DMS79 (cell line): ENCODE measurements around the gene SUN5.
"Not testable (repeated sequence)": the region's sequence is repeated elsewhere in the genome, so short reads cannot be mapped to it uniquely, and the experiment has no call there.

Source experiments
- DNase-seq: peaks from one replicate; lab custom pipeline; 2025; lab: John Stamatoyannopoulos, UW

SUN5 gene

GRCh38 chr20:32977281-32978008 is 26.8 kb downstream of the SUN5 start:
- DNase-seq = no peak

DNA sequence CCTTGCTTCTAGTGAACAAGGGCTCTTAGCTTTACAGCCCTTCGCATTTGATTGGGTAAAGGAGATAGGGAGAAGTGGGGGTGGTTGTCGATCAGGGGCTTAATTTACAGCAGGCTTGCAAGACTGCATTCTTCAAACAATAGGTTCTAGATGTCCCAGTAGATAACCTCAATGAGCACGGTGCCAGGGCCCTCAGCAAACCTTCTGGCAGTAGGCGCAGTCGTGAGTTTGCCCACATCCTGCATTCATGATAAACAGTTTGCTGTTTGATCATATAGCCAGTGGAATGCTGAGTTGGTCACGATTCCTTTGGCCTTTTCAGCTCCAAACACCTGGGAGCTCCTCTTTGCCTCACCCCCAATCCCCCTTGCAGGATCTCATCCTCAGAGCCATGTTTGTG is 27.5 kb downstream of the SUN5 start:
- no peak for DNase-seq

DNA sequence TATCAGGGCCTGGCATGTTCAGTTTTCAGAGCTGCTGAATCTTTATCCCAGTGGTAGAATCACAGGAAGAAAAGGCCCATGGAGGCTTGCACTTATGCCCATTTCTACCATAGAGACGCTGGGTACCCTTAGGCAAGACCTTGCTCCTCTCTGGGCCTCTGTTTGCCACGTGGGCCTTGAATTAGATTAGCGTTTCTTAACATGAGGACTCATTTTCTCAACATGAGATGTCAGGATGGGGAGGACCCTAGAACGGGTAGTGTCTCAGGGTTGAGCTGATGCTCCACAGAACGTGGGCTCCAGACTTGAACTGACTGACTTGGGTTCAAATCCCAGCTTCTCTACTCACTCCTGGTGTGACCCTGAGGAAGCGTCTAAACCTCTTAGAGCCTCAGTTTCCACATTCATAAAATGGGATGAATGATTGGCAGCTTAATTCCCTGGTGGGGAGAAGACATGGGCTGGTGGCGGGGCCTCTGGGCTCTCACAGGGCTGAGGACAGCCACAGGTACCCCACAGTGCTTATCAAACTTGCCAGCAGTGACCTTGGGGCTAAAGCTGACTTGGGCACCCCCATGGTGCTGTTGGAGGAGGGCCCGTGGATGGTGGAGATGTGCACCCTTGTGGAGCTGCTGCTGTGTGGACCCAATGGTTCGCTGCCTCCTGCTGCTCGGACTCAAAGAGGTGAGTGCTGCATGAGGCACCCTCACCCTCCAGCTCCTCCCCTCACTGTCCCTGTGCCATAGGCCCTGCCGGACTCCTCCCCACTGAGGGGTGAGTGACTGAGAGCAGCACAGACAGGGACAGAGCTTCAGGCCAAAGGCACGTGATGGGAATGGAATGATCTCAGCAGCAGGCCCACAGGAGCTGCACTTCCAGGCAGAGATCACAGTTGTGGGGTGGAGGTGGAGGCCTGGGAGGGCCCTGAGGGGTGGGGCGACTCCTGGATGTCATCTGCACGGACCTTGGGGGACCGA is 28.2 kb downstream of the SUN5 start:
- DNase-seq = no peak

DNA sequence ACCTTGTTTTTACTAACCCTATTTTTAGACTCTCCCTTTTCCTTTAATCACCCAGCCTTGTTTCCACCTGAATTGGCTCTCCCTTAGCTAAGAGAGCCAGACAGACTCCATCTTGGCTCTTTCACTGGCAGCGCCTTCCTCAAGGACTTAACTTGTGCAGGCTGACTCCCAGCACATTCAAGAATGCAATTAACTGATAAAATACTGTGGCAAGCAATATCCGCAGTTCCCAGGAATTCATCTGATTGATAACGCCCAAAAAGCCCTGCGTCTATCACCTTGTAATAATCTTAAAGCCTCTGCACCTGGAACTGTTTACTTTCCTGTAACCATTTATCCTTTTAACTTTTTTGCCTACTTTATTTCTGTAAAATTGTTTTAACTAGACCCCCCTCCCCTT is 29.1 kb downstream of the SUN5 start:
- not testable (repeated sequence) for DNase-seq

- not testable (repeated sequence) for DNase-seq
These were observed 29.8 kb downstream of the SUN5 start for GRCh38 chr20:32974204-32975064.

DNA sequence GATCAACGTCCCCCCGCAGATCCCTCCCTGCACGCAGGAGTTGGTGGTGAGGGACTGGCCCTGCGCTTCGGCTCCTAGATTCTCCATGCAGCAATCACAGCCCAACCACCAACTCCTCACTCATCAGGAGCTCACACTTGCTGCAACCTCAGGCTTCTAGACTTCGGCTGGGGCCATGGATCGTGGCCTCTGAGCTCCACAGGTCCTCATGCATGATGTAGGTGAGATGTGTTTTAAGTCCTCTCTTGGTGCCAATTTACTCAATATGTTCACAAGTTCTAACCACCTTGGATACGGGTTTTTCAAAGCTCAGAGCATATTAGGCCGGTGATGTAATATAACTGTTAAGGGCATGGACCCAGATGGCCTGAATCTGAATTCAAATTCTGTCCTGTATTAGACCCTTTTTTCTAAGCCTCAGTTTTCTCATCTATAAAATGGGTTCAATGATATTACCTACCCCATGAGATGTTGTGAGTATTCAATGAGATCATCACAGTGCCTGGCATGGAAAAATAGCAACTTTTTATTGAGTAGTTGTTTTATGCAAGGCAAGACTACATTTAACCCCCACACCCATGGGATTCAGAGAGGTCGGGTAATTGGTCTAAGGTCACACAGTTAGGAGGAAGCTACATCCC is 31.0 kb downstream of the SUN5 start:
- no peak for DNase-seq

- no peak for DNase-seq
These were observed 31.8 kb downstream of the SUN5 start for GRCh38 chr20:32972181-32973076.

DNA sequence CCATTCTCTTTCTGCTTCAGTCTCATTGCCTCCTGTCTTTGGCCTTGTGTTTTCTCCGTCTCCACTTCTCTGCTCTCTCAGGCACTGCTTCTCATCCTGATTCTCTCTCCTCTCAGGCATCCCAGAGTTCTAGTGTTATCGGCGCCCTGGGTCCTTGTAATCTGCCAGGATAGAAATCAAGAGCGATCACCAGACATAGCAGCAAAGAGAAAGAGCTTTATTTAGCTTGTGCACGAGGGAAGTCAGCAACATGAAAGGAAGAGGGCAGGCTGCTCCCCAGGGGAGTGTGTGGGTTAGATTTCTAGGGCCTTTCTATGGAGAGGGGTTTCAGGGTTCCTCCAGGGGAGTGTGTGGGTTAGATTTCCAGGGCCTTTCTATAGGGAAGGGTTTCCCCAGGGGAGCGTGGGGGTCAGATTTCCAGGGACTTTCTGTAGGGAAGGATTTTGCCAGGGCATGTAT is 32.5 kb downstream of the SUN5 start:
- DNase-seq = no peak

GRCh38 chr20:32970973-32971300 is 33.3 kb downstream of the SUN5 start:
- no peak for DNase-seq

DNA sequence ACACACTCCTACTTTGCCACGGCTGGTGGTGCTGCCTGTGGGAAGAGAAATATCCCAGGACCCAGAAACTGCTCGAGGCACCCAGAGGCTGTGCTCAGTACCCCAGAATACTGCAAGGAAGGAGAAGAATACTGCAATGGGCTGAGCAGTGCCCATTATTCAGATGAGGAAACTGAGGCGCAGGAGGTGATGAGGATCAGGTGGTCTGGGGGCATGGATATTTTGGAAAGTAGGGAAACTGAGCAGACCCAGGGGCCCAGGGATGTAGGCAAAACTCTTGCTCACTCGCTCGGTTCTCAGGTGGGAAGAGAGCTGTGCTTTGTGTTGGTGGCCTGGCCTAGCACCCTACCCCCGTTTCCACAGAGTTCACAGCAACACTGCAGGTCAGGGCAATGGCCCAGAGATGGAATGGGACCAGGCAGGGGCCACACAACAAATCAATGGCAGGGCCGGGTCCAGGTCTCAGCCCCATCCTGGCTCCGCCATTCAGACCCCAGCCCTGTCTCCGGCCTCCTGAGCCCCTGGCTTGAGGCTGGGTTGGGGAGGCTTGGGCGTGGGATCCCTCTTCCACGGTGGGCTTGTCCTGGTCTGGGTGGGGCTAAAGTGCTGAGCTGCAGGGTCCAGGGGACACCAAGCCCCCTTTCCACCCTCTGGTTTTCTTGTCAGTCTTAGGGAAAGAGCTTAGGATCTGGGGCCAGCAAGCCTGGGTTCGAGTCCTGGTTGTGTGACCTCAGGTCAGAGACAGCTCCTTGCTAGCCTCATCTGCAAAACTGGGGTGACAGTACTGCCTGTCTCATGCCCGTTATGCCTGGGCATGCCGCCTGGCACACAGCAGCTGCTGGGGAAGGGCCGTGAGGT is 33.9 kb downstream of the SUN5 start:
- no peak for DNase-seq

- no peak for DNase-seq
These were observed 34.7 kb downstream of the SUN5 start for GRCh38 chr20:32969356-32970114.

DNA sequence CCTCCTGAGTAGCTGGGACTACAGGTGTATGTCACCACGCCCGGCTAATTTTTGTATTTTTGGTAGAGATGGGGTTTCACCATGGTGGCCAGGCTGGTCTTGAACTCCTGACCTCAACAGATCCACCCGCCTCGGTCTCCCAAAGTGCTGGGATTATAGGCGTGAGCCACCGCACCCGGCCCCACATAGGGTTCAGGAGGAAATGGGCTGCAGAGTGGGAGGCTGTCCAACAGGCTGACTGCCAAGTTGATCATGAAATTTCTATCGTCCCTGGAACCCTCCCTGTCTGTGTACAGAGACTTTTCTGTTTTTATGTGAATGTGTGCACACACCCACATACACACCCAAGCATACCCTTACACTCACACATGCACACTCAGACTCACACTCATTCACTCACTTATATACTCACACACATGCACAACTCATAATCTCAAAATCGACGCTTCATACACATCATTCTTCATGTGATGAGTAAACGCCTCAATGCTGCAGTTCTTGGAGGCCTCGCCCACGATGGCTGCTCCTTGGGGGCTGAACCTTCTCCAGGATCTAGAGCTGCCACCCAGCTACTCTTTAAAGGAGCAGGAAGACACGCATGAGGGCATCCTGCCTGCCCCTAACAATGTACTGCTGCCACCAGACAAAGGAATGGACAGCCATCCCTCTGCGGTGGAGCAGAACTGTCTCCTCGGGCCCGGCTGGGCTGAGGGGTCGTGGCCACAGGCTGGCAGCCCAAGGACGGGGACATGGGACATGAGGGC is 35.6 kb downstream of the SUN5 start:
- no peak for DNase-seq

DNA sequence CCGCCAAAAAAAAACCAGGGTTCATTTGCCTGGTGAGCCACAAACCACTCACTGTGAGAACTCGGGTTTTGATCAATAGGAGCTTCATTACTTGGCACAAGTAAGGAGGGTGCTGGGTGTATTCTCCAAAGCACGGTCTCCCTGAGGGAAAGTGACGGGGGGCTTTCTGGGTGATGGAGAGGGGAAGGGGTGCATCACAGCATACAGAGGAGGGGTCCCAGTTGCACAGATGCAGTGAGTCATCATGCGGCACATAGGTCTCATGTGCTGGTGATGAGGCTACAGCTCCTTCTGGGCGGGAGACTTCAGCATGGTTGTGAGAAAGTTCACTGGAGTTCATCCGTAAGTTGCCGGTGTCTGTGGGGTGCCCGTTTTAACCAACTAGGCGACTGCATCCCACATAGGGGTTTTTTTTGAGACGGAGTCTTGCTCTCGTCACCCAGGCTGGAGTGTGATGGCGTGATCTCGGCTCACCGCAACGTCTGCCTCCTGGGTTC is 36.2 kb downstream of the SUN5 start:
- DNase-seq = no peak

DNA sequence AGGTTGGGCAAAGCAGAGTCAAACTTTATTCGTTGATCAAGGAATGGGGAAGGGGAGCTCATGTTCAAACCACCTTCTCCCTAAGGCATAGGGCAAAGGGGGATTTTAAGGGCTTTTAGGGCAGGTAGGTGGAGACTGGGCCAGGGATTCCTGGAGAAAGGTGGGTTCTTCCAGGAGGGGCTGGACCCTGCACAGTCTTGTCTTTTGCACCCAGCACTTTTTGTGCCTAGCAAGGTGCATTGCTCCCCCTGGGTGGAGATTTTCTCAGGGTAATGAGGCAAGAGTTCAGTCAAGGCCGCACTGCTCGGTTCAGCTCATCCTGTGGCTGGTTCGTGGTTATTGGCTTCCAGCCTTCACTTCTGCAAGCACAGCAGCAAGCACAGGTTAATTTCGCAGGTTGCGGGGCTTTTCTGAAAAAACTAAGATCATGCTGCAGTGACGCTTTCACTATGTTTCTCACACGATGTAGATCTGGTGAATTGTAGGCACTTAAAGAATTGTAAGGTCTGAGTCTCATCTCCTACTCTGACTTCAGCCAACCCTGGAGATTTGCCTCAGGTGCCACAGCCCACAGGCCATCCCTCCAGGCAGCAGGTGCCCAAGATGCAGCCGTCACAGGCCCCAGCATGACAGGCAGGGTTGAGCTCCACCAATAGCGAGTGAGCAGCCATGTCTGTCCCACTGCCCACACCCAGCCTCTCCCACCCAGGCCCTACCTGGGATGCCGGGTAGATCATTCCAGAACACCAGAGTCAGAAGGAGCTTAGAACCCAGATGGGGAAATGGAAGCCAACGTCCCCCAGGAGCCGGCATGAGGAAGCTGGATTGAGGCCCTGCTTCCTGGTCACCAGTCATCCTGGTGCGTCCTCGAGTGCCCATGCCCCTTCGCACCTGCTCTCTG is 37.1 kb downstream of the SUN5 start:
- DNase-seq = no peak

DNA sequence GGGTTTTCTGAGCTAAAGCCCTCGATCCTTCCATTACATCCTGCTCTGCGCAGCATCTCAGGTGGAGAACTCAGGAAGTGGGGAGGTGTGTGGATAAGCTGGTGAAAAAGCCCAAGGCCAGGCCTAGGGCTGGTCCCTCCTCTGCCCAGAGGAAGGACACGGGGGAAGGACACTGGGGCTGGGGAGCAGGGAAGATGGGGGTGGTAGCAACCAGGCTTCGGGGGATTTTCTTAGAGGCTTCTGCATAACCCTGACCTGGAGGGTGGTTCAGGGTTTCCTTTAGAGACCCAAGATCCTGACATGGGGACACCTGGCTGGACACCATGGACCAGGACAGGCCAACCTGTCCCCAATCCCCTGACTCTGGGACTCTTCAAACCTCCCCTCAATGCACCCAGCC is 37.9 kb downstream of the SUN5 start:
- DNase-seq = no peak

- no peak for DNase-seq
These were observed 38.5 kb downstream of the SUN5 start for GRCh38 chr20:32965581-32966373.
